PFSK-1 (cell line): ENCODE data around the gene TNFRSF13B.

Source experiments
- FOXP2 ChIP-seq: optimal IDR thresholded peaks from 2 replicates; pipeline ENCODE3; 2011; ENCODE audit warnings: borderline replicate concordance, control low read depth, inconsistent platforms; ENCODE audit not compliant: insufficient read depth; ENCODE audit errors: extremely low read length, extremely low read depth
- POLR2AphosphoS5 ChIP-seq: IDR thresholded peaks from 2 replicates; pipeline ENCODE4 v1.6.1; 2012; ENCODE audit warnings: low read depth, mild to moderate bottlenecking, control low read depth, low read length, moderate library complexity
- REST ChIP-seq, 2 experiments: IDR thresholded peaks; 2 replicates each; pipeline versions ENCODE4 v1.6.1 to v1.8.0; 2011 to 2012; ENCODE audit warnings: low read depth in 2 of 2, low read length in 2 of 2, control low read depth in 1 of 2, inconsistent platforms in 1 of 2, mild to moderate bottlenecking in 1 of 2, moderate library complexity in 1 of 2; ENCODE audit not compliant: insufficient read depth in 1 of 2
- SIN3A ChIP-seq: IDR thresholded peaks from 2 replicates; pipeline ENCODE4 v1.6.1; 2012; ENCODE audit warnings: mild to moderate bottlenecking, low read length, moderate library complexity, borderline replicate concordance; ENCODE audit not compliant: insufficient read depth
- TAF1 ChIP-seq: IDR thresholded peaks from 2 replicates; pipeline ENCODE4 v1.6.1; 2012; ENCODE audit warnings: low read length, control low read depth, borderline replicate concordance; ENCODE audit not compliant: insufficient read depth

The TNFRSF13B gene

GRCh38 chr17:17019430-17019762, 47.5 kb upstream of the TNFRSF13B start:
- TF ChIP-seq REST (IDR thresholded peaks at IDR 0.05; ENCODE audit: insufficient read depth in 1 of 2, low read depth in 2 of 2, low read length in 2 of 2): no peak
- no peak for TF ChIP-seq TAF1
- TF ChIP-seq POLR2AphosphoS5: no peak
- TF ChIP-seq FOXP2: no peak
- TF ChIP-seq SIN3A: no peak

DNA sequence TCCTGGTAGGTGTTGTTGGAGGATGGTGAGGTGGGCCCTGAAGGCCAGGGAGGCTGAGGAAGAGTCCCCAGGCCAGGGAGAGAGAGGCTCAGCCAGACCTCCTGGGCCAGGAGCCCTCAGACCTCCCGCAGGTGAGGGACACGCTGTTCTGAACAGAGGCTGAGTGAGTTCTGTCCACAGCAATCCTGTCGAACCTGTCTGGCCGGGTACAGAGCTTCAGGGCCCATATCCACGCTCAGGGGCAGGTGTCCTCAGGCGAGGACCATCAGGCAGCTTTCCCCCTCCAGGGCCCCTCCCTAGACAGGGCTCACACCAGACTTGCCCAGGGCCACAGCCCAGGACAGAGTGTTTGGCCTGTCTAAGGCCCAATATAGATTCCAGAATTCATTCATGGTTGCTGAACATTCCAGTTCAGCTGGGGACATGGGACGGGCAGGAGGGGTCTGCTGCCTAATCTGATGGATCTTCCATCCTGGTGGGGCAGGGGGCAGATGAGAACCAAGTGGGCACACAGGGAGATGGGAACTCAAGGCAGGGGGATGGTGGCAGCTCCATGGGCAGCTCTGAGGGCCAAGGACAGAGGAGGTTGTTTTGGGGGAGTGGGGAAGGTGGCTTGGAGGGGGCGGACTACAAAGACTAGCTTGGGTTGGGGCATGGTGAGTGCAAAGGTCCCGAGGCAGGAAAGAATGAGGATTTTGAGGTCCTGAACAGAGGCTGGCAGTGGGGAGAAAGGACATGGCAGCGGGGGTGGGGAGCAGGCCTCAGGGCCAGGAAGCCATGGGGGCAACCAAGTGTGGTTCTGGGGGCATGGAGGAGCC, 46.9 kb upstream of the TNFRSF13B start:
- TF ChIP-seq POLR2AphosphoS5 (no peak), FOXP2 (no peak), REST (IDR thresholded peaks at IDR 0.05; ENCODE audit: insufficient read depth in 1 of 2, low read depth in 2 of 2, low read length in 2 of 2) (no peak), SIN3A (no peak), TAF1 (no peak)

GRCh38 chr17:17018021-17018441, 46.1 kb upstream of the TNFRSF13B start:
- TF ChIP-seq SIN3A: no peak
- no peak for TF ChIP-seq FOXP2
- TF ChIP-seq POLR2AphosphoS5: no peak
- TF ChIP-seq REST (IDR thresholded peaks at IDR 0.05; ENCODE audit: insufficient read depth in 1 of 2, low read depth in 2 of 2, low read length in 2 of 2): no peak
- no peak for TF ChIP-seq TAF1

GRCh38 chr17:17017343-17018014, 45.6 kb upstream of the TNFRSF13B start:
- TF ChIP-seq FOXP2 (no peak), TAF1 (no peak)

- TF ChIP-seq FOXP2 (no peak), TAF1 (no peak), REST (IDR thresholded peaks at IDR 0.05; ENCODE audit: insufficient read depth in 1 of 2, low read depth in 2 of 2, low read length in 2 of 2) (no peak), POLR2AphosphoS5 (no peak), SIN3A (no peak)
Measured at GRCh38 chr17:17015230-17015629, 43.3 kb upstream of the TNFRSF13B start.
